Smooth muscle cell (in vitro differentiated cells): ENCODE measurements around the gene PEX6. TPM values are rescaled to one million over a fixed set of nuclear protein-coding genes. Genes with fewer than 3 reads are reported as not detected.
A peak's percentile ranks its signal among the peaks of the same experiment; 100 is the strongest.

Experiments used
- DNase-seq: peaks from one replicate; lab custom pipeline; 2025; ENCODE audit not compliant: unreplicated experiment; lab: John Stamatoyannopoulos, UW
- H2AFZ ChIP-seq: fragments of 200-600 bp; sonication (generic); 2 replicates; pipeline ENCODE4 v1.6.0; 2016; ENCODE audit warnings: antibody characterized with exemption, low read depth, mild to moderate bottlenecking
- H3F3A ChIP-seq: fragments of 200-600 bp; sonication (generic); 2 replicates; pipeline ENCODE4 v1.6.0; 2017; ENCODE audit warnings: antibody characterized with exemption, low read depth
- H3K27ac ChIP-seq: fragments of 200-600 bp; sonication (generic); 2 replicates; pipeline ENCODE4 v1.5.1; 2016; ENCODE audit warnings: low read depth, mild to moderate bottlenecking
- H3K27me3 ChIP-seq: fragments of 200-600 bp; sonication (generic); 2 replicates; pipeline ENCODE4 v1.6.1; 2016; ENCODE audit warnings: low read depth, mild to moderate bottlenecking
- H3K36me3 ChIP-seq: fragments of 200-600 bp; sonication (generic); 2 replicates; pipeline ENCODE4 v1.5.1; 2016; ENCODE audit warnings: low read depth
- H3K4me1 ChIP-seq: fragments of 200-600 bp; sonication (generic); 2 replicates; pipeline ENCODE4 v1.5.1; 2016; ENCODE audit warnings: low read depth
- H3K4me2 ChIP-seq: fragments of 200-600 bp; sonication (generic); 2 replicates; pipeline ENCODE4 v1.6.0; 2016; ENCODE audit warnings: mild to moderate bottlenecking
- H3K4me3 ChIP-seq: fragments of 200-600 bp; sonication (generic); 2 replicates; pipeline ENCODE4 v1.5.1; 2016; ENCODE audit warnings: mild to moderate bottlenecking
- H3K79me2 ChIP-seq: fragments of 200-600 bp; sonication (generic); 2 replicates; pipeline ENCODE4 v1.6.0; 2016; ENCODE audit warnings: low read depth, mild to moderate bottlenecking
- H3K9ac ChIP-seq: fragments of 200-600 bp; sonication (generic); 2 replicates; pipeline ENCODE4 v1.6.0; 2016; ENCODE audit warnings: low read depth
- H3K9me3 ChIP-seq: fragments of 200-600 bp; sonication (generic); replicated peaks from 2 replicates; pipeline ENCODE4 v1.5.1; 2016; ENCODE audit warnings: low read depth
- H4K20me1 ChIP-seq: fragments of 200-600 bp; sonication (generic); 2 replicates; pipeline ENCODE4 v1.6.0; 2016; ENCODE audit warnings: low read depth
- CTCF ChIP-seq: fragments of 200-600 bp; sonication (generic); IDR thresholded peaks from 2 replicates; pipeline ENCODE4 v1.5.1; 2017; ENCODE audit warnings: borderline replicate concordance, mild to moderate bottlenecking, antibody characterized with exemption; ENCODE audit not compliant: insufficient read depth, poor library complexity, severe bottlenecking
- WGBS: methylation state at CpG from one replicate; pipeline ENCODE4 v1.1.7; 2016; ENCODE audit warnings: low lambda C conversion rate; 5-methylcytosine and 5-hydroxymethylcytosine counted together
- polyA plus RNA-seq: library from polyadenylated mRNA; unstranded; fragments of >200 nt; fragmentation: Nextera tagmentation; extraction: Ambion mirVana; gene quantifications from 2 replicates; pipeline ENCODE4 v1.2.1, GENCODE V29; 2016
- total RNA-seq: library from RNA; depleted of rRNA; stranded (reverse); fragments of >200 nt; gene quantifications from 2 replicates; pipeline ENCODE4 v1.2.3, GENCODE V29; 2014

PEX6 gene
- total and polyA plus RNA-seq, 2 experiments from 2014 or later: 9.7 to 24.6 TPM

- Histone ChIP-seq H3K9me3 (no peaks in the 10 kb centered on the region), H3K27me3 (no peaks in the 10 kb centered on the region), H3K4me3 (peak within 1 kb of the TSS; percentile 72), H2AFZ (peak within 1 kb of the TSS; percentile 59), H3K4me2 (peak within 1 kb of the TSS; percentile 95), H4K20me1 (peaks cover 20% of the 10 kb centered on the region), H3K36me3 (no peaks in the 10 kb centered on the region), H3K9ac (peak within 1 kb of the TSS; percentile 69), H3K4me1 (peaks cover 6% of the 10 kb centered on the region), H3K27ac (peak within 1 kb of the TSS; percentile 47), H3F3A (peaks cover 3% of the 10 kb centered on the region), H3K79me2 (peaks cover 51% of the 10 kb centered on the region)
- WGBS: under 1% methylated on average over 50 of the region's 51 CpGs
- TF ChIP-seq CTCF: no peak
- DNase-seq: peak; percentile 93
Observed at GRCh38 chr6:43013843-43014433, 35.0 kb upstream of the PEX6 start, which contains the start of the genes KLHDC3 and MEA1. KLHDC3 (plus strand) TSS chr6:43014249; CDS start chr6:43017193, 2,944 bp downstream. MEA1 (minus strand) TSS chr6:43013946; CDS start chr6:43013813, 133 bp downstream.

- Histone ChIP-seq H3K4me1 (peaks cover 6% of the 10 kb centered on the region), H3K27ac (peak overlapping the region; percentile 7), H3F3A (no peaks in the 10 kb centered on the region), H3K79me2 (peaks cover 48% of the 10 kb centered on the region), H3K27me3 (no peaks in the 10 kb centered on the region), H4K20me1 (peaks cover 20% of the 10 kb centered on the region), H3K36me3 (no peaks in the 10 kb centered on the region), H3K4me3 (peak overlapping the region; percentile 72), H3K9me3 (no peaks in the 10 kb centered on the region), H3K4me2 (peak overlapping the region; percentile 90), H3K9ac (peak overlapping the region; percentile 67), H2AFZ (peak overlapping the region; percentile 59)
- DNase-seq: no peak
- TF ChIP-seq CTCF: no peak
- WGBS: 24% methylated on average over 9 of the region's 25 CpGs
Observed at GRCh38 chr6:43013097-43013842, 34.3 kb upstream of the PEX6 start.

DNA sequence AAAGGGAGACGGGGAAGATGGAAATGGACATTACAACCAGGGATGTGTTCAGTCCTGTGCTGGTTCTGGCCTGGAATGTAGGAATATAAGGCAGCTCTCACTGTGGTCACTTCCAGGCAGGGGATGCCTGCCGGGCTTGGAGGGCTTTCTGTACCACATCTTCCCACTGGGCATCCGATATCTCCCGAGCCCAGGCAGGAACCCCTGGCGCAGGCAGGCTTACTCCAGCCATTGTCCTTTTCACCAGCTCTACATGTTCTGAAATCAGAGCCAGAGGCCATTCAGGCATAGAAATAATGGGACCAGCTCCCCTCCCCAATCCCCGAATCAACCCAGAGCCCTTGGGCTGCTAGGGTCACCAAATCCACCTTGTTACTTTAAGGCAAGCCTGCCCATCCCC lies 33.4 kb upstream of the PEX6 start:
- Histone ChIP-seq H3K4me1 (peaks cover 6% of the 10 kb centered on the region), H2AFZ (no peak overlapping the region), H3K27me3 (no peaks in the 10 kb centered on the region), H3K4me2 (peak overlapping the region; percentile 90), H3K4me3 (peak overlapping the region; percentile 72), H3K79me2 (peaks cover 46% of the 10 kb centered on the region), H4K20me1 (peaks cover 20% of the 10 kb centered on the region), H3K9me3 (no peaks in the 10 kb centered on the region), H3K36me3 (no peaks in the 10 kb centered on the region), H3K9ac (no peak overlapping the region), H3K27ac (no peak overlapping the region), H3F3A (no peaks in the 10 kb centered on the region)
- WGBS: 97% methylated on average over 6 of the region's 6 CpGs
- TF ChIP-seq CTCF: no peak
- DNase-seq: no peak
